Ascending aorta (tissue), 2 donors: Measurements from ENCODE around the gene RDH13. TPM values are rescaled to one million over a fixed set of nuclear protein-coding genes. Genes with fewer than 3 reads are reported as not detected.
"Not testable (repeated sequence)": the region's sequence is repeated elsewhere in the genome, so short reads cannot be mapped to it uniquely, and the experiment has no call there.

Source experiments
- DNase-seq, 2 donors: peaks; one replicate each; pipeline ENCODE4 v3.0.0-alpha.2; 2019; ENCODE audit warnings: low spot score in 2 of 2
- H3K27ac ChIP-seq, 2 donors: fragments of 200-600 bp; sonication (generic); one replicate each; pipeline ENCODE4 v1.5.1; 2016 to 2017; ENCODE audit warnings: mild to moderate bottlenecking in 1 of 2
- H3K27me3 ChIP-seq: fragments of 200-600 bp; sonication (generic); one replicate; pipeline ENCODE4 v1.5.1; 2017
- H3K36me3 ChIP-seq, 2 donors: fragments of 200-600 bp; sonication (generic); one replicate each; pipeline ENCODE4 v1.5.1; 2016
- H3K4me1 ChIP-seq, 2 donors: fragments of 200-600 bp; sonication (generic); one replicate each; pipeline ENCODE4 v1.5.1; 2016 to 2017; ENCODE audit warnings: mild to moderate bottlenecking in 1 of 2
- H3K4me3 ChIP-seq, 2 donors: fragments of 200-600 bp; sonication (generic); one replicate each; pipeline ENCODE4 v1.5.1; 2016 to 2017; ENCODE audit warnings: mild to moderate bottlenecking in 1 of 2
- H3K9me3 ChIP-seq, 2 donors: fragments of 200-600 bp; sonication (generic); one replicate each; pipeline ENCODE4 v1.5.1; 2016
- CTCF ChIP-seq, 3 experiments: fragments of 200-600 bp in 2 of 3; fragments of 450-650 bp in 1 of 3; sonication (generic) in 2 of 3; IDR thresholded peaks; one replicate each; pipeline ENCODE4 v1.5.1; 2016 to 2019; ENCODE audit warnings: antibody characterized with exemption in 3 of 3, mild to moderate bottlenecking in 1 of 3, moderate library complexity in 1 of 3
- intact Hi-C: fragments of 100-400 bp; cut with DNase I; formaldehyde crosslinking; loops from one replicate; pipeline ENCODE4 v1.15.1; 2023
- total RNA-seq: library from RNA; depleted of rRNA; stranded (reverse); fragments of >200 nt; gene quantifications from one replicate; pipeline ENCODE4 v1.1.0, GENCODE V29; 2016

Gene RDH13
- total RNA-seq, 1 donor from 2014 or later: 12.1 TPM

- no peak for TF ChIP-seq CTCF (IDR thresholded peaks at IDR 0.05)
- no peaks in the 10 kb centered on the region for H3K36me3 ChIP-seq
- intact Hi-C loops: no loop called here
- no peak overlapping the region for H3K27ac ChIP-seq
- H3K9me3 ChIP-seq: no peaks in the 10 kb centered on the region
- no peaks in the 10 kb centered on the region for H3K27me3 ChIP-seq
- no peak overlapping the region for H3K4me3 ChIP-seq
- H3K4me1 ChIP-seq: no peaks in the 10 kb centered on the region
- DNase-seq: no peak
These were observed 7.6 kb upstream of the RDH13 start for GRCh38 chr19:55070466-55071128.

- TF ChIP-seq CTCF (IDR thresholded peaks at IDR 0.05): no peak
- H3K4me3 ChIP-seq: no peak overlapping the region
- no peaks in the 10 kb centered on the region for H3K4me1 ChIP-seq
- no peaks in the 10 kb centered on the region for H3K9me3 ChIP-seq
- no peaks in the 10 kb centered on the region for H3K27me3 ChIP-seq
- intact Hi-C loops: no loop called here
- no peaks in the 10 kb centered on the region for H3K36me3 ChIP-seq
- no peak overlapping the region for H3K27ac ChIP-seq
- no peak for DNase-seq
These were observed 6.9 kb upstream of the RDH13 start for GRCh38 chr19:55069865-55070197.

- Histone ChIP-seq H3K36me3 (no peaks in the 10 kb centered on the region), H3K27ac (no peak overlapping the region), H3K9me3 (no peaks in the 10 kb centered on the region), H3K4me3 (no peak overlapping the region), H3K4me1 (no peaks in the 10 kb centered on the region), H3K27me3 (no peaks in the 10 kb centered on the region)
- intact Hi-C loops: no loop called here
- TF ChIP-seq CTCF (IDR thresholded peaks at IDR 0.05): no peak
- no peak for DNase-seq
These were observed 6.3 kb upstream of the RDH13 start for GRCh38 chr19:55068950-55069864.

- H3K4me1 ChIP-seq: no peaks in the 10 kb centered on the region
- no peak overlapping the region for H3K4me3 ChIP-seq
- H3K27me3 ChIP-seq: no peaks in the 10 kb centered on the region
- no peak for DNase-seq
- no peak overlapping the region for H3K27ac ChIP-seq
- H3K36me3 ChIP-seq: no peaks in the 10 kb centered on the region
- no peak for TF ChIP-seq CTCF (IDR thresholded peaks at IDR 0.05)
- intact Hi-C loops: no loop called here
- H3K9me3 ChIP-seq: no peaks in the 10 kb centered on the region
These were observed 4.9 kb upstream of the RDH13 start for GRCh38 chr19:55067869-55068268.

GRCh38 chr19:55066107-55066709 lies 3.3 kb upstream of the RDH13 start:
- intact Hi-C loops: no loop called here
- H3K4me3 ChIP-seq: no peak overlapping the region
- H3K27ac ChIP-seq: no peak overlapping the region
- no peaks in the 10 kb centered on the region for H3K27me3 ChIP-seq
- no peak for TF ChIP-seq CTCF (IDR thresholded peaks at IDR 0.05)
- H3K36me3 ChIP-seq: no peaks in the 10 kb centered on the region
- peaks cover 0 to 4% of the 10 kb centered on the region in 2 donors for H3K4me1 ChIP-seq
- DNase-seq: no peak
- H3K9me3 ChIP-seq: no peaks in the 10 kb centered on the region

GRCh38 chr19:55065516-55065915 lies 2.6 kb upstream of the RDH13 start:
- H3K4me1 ChIP-seq, DNase-seq, H3K36me3 ChIP-seq, intact Hi-C loops, H3K27me3 ChIP-seq, H3K4me3 ChIP-seq, H3K9me3 ChIP-seq, H3K27ac ChIP-seq: not testable (repeated sequence)
